Measurements from ENCODE around the gene MIB2.
"Not testable (repeated sequence)": the region's sequence is repeated elsewhere in the genome, so short reads cannot be mapped to it uniquely, and the experiment has no call there.

GRCh38 chr1:1646326-1646725 is 31.0 kb downstream of the MIB2 start:
- TF ChIP-seq CTCF, POLR2A (IDR thresholded peaks at IDR 0.05): not testable (repeated sequence)

All from lower leg skin (tissue), 3 donors.